Measurements from ENCODE around the gene GPR137B.

GPR137B gene

GRCh38 chr1:236222632-236223031 lies 80.3 kb downstream of the GPR137B start:
- TF ChIP-seq CTCF (IDR thresholded peaks at IDR 0.05; ENCODE audit: low read depth, low read length) = no peak

GRCh38 chr1:236228411-236228810 lies 86.1 kb downstream of the GPR137B start:
- no peak for DNase-seq (ENCODE audit: low read depth, low spot score)
- no peak for TF ChIP-seq CTCF (IDR thresholded peaks at IDR 0.05; ENCODE audit: low read depth, low read length)
- H3K4me3 ChIP-seq (ENCODE audit: low read depth, low read length) = no peak overlapping the region
- in situ Hi-C loops (cut with HindIII; ENCODE audit: low sequenced_read_pairs) = no loop called here

More at GRCh38 chr1:236222632-236223031, 80.3 kb downstream of the GPR137B start:
- DNase-seq (ENCODE audit: low read depth, low spot score) = no peak
- in situ Hi-C loops (cut with HindIII; ENCODE audit: low sequenced_read_pairs) = no loop called here
- no peak overlapping the region for H3K4me3 ChIP-seq (ENCODE audit: low read depth, low read length)

- in situ Hi-C loops (cut with HindIII; ENCODE audit: low sequenced_read_pairs) = no loop called here
- no peak for TF ChIP-seq CTCF (IDR thresholded peaks at IDR 0.05; ENCODE audit: low read depth, low read length)
- no peak overlapping the region for H3K4me3 ChIP-seq (ENCODE audit: low read depth, low read length)
- no peak for DNase-seq (ENCODE audit: low read depth, low spot score)
These were observed 92.8 kb downstream of the GPR137B start for GRCh38 chr1:236235116-236235515.

- H3K4me3 ChIP-seq (ENCODE audit: low read depth, low read length) = no peak overlapping the region
- no peak for TF ChIP-seq CTCF (IDR thresholded peaks at IDR 0.05; ENCODE audit: low read depth, low read length)
- no peak for DNase-seq (ENCODE audit: low read depth, low spot score)
- in situ Hi-C loops (cut with HindIII; ENCODE audit: low sequenced_read_pairs) = no loop called here
These were observed 96.8 kb downstream of the GPR137B start for GRCh38 chr1:236239092-236239585.

- in situ Hi-C loops (cut with HindIII; ENCODE audit: low sequenced_read_pairs) = no loop called here
- H3K4me3 ChIP-seq (ENCODE audit: low read depth, low read length) = no peak overlapping the region
- DNase-seq (ENCODE audit: low read depth, low spot score) = no peak
- TF ChIP-seq CTCF (IDR thresholded peaks at IDR 0.05; ENCODE audit: low read depth, low read length) = no peak
These were observed 98.3 kb downstream of the GPR137B start for GRCh38 chr1:236240675-236241074.

- TF ChIP-seq CTCF (IDR thresholded peaks at IDR 0.05; ENCODE audit: low read depth, low read length) = no peak
- no peak for DNase-seq (ENCODE audit: low read depth, low spot score)
- in situ Hi-C loops (cut with HindIII; ENCODE audit: low sequenced_read_pairs) = no loop called here
- H3K4me3 ChIP-seq (ENCODE audit: low read depth, low read length) = no peak overlapping the region
These were observed 100.2 kb downstream of the GPR137B start for GRCh38 chr1:236242568-236242967.

- no peak overlapping the region for H3K4me3 ChIP-seq (ENCODE audit: low read depth, low read length)
- no peak for TF ChIP-seq CTCF (IDR thresholded peaks at IDR 0.05; ENCODE audit: low read depth, low read length)
- in situ Hi-C loops (cut with HindIII; ENCODE audit: low sequenced_read_pairs) = no loop called here
- DNase-seq (ENCODE audit: low read depth, low spot score) = no peak
These were observed 104.9 kb downstream of the GPR137B start for GRCh38 chr1:236247286-236247685.
